Renal cortex interstitium (tissue), 11 donors: Measurements from ENCODE around the gene IFT81. TPM values are rescaled to one million over a fixed set of nuclear protein-coding genes. Genes with fewer than 3 reads are reported as not detected.
A peak's percentile ranks its signal among the peaks of the same experiment; 100 is the strongest.
"Not testable (repeated sequence)": the region's sequence is repeated elsewhere in the genome, so short reads cannot be mapped to it uniquely, and the experiment has no call there.

Experiments used
- DNase-seq, 11 donors: peaks; one replicate each; pipeline ENCODE4 v3.0.0-alpha.2; 2013; ENCODE audit warnings: low read depth in 9 of 11, low spot score in 4 of 11; ENCODE audit errors: extremely low read depth in 1 of 11
- polyA plus RNA-seq, 3 donors: library from polyadenylated mRNA; unstranded; fragments of 120-200 nt; gene quantifications; one replicate each; pipeline ENCODE4 v1.2.1, GENCODE V29; 2013; ENCODE audit not compliant: insufficient read length in 3 of 3

Gene IFT81
- polyA plus RNA-seq, 3 donors = 45.6 to 67.2 (median 53.8) TPM

DNA sequence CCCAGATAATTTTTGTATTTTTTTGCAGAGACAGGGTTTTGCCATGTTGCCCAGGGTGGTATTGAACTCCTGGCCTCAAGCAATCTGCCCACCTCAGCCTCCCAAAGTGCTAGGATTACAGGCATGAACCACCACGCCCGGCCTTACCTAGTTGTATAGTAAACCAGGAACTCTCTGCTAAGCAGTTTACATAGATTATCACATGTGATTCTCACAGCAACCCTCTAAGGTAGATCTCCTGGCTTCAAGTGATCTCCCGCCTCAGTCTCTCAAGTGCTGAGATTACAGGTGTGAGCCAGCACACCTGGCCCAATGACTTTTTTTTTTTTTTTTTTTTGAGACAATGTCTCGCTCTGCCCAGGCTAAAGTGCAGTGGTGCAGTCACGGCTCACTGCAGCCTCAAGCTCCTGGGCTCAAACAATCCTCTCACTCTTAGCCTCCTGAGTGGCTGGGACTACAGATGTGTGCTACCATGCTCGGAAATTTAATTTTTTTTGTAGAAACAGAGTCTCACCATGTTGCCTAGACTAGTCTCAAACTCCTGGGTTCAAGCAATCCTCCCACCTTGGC is 130.9 kb downstream of the IFT81 start:
- DNase-seq = no peak

GRCh38 chr12:110255890-110256456 is 131.8 kb downstream of the IFT81 start:
- DNase-seq = not testable (repeated sequence)

GRCh38 chr12:110256780-110257431 is 132.7 kb downstream of the IFT81 start:
- no peak for DNase-seq

DNA sequence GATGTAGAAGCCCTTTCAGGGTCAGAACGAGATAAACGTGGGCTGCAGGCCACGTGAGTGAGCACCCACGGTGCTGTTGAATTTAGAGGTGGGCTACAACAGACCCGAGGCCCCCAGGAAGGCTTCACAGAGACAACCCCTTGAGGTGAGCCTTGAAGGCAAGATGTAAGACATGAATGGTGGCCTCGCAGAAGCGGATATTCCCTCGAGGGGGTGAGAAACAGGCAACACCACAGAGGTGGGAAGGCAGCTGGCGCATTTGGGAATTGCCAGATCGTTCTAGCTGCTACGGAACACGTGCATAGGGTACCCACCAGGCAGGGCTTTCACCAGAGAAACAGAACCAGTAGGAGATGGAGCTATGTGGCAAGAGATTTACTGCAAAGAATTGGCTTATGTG is 134.3 kb downstream of the IFT81 start:
- no peak for DNase-seq

DNA sequence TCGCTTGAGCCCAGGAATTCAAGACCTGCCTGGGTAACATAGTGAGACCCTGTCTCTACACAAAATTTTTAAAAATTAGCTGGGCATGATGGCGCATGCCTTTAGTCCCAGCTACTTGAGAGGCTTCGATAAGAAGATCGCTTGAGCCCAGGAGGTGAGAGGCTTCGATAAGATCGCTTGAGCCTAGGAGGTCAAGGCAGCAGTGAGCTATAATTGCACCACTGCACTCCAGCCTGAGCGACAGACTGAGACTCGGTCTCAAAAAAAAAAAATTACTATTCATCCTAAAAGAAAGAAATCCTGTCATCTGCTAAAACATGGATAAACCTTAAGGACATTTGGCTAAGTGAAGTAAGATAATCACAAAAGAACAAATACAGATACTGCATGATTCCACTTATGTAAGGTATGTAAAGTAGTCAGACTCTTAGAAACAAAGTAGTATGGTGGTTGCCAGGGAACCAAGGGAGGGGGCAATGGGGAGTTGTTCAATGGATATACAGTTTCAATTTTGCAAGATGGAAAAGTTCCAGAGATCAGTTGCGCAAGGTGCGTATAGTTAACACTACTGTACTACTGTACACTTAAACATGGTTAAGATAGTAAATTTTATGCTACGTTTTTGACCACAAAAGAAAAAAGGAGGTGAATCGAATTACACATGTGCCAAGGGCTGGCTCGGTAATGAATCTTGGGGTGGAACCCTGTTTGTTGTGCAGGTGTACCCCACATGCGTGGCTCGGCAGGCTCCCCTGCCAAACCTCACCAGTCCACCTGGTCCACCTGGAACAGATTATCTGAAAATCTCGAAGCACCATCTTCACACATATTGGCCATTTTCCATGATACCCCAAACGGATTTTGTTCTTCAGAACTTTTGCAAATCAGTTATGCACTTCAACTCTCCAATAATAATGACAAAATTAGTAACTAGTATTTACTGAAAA is 138.6 kb downstream of the IFT81 start:
- no peak for DNase-seq

DNA sequence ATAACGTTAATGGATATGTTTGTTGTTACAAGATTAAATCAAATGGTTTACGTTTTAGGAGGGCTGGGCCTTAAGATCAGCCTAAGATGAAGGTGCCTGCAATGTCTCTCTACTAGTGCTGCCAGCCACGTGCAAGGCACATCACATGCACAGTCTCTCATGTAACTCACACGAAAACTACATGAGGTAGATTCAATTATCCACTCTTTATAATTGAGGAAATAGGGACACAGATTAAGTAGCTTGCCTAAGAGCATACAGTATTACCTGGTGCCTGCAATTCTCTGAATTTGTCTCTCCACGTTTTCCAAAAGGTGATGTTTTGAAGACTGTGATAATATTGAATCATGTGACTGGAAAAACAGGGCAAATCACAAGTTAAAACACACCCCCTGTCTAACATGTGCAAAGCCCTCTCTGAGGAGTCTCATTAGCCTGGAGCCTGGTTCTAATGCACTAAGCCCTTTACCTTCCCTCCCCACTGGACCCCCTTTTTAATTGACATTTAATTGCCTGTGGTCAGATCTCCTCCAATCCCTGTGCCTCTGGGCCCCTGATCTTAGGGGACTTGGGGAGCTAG is 142.3 kb downstream of the IFT81 start:
- DNase-seq = no peak

GRCh38 chr12:110266980-110267620 is 142.9 kb downstream of the IFT81 start:
- DNase-seq = peak in 2 of 11 donors; percentile 66 to 75

Other genes with a start within 250 kb of the IFT81 start
- 10 to 100 TPM; 32.4 to 36.4 (median 33.5) TPM for gene GLTP, start 243.8 kb upstream of the IFT81 start, polyA plus RNA-seq
- gene TCHP, start 224.1 kb upstream of the IFT81 start, polyA plus RNA-seq = 10 to 100 TPM; 23.0 to 30.5 (median 27.8) TPM
- gene GIT2, start 128.0 kb upstream of the IFT81 start, polyA plus RNA-seq = 10 to 100 TPM; 33.6 to 48.9 (median 34.4) TPM
- gene ANKRD13A, start 124.9 kb upstream of the IFT81 start, polyA plus RNA-seq = 10 to 100 TPM; 33.9 to 54.6 (median 43.8) TPM
- 10 to 100 TPM; 29.8 to 44.8 (median 31.0) TPM for gene C12orf76, start 75.8 kb upstream of the IFT81 start, polyA plus RNA-seq
- gene ATP2A2, start 156.9 kb downstream of the IFT81 start, polyA plus RNA-seq = 100 to 1,000 TPM; 157 to 168 (median 162) TPM